HCT116 (cell line): ENCODE results near the gene ZC3H12D. TPM values are rescaled to one million over a fixed set of nuclear protein-coding genes. Genes with fewer than 3 reads are reported as not detected.

Experiments used
- ATAC-seq: fragments of 200-7000 bp; cut with Tn5 transposase; 2 replicates; pipeline ENCODE4 v1.9.1; 2020; ENCODE audit warnings: mild to moderate bottlenecking, moderate library complexity
- BruUV-seq: library from RNA; stranded (reverse); fragments of 400-500 nt; replicated peaks from 2 replicates; lab custom pipeline; 2021; lab: Mats Ljungman, UMichigan
- CTCF ChIA-PET: fragments of 300-600 bp; sonication (Branson Sonifier 250); formaldehyde crosslinking; loops from one replicate; lab custom pipeline; 2021; ENCODE audit warnings: antibody characterized with exemption; lab: Charles Lee
- POLR2A ChIA-PET: fragments of 300-600, 350-600 bp; sonication (Branson Sonifier 250); formaldehyde crosslinking; loops from one replicate; lab custom pipeline; 2021; ENCODE audit warnings: antibody characterized with exemption; lab: Charles Lee
- RAD21 ChIA-PET, 2 experiments: fragments of 300-600 bp; sonication (Branson Sonifier 250); formaldehyde crosslinking; loops; one replicate each; lab custom pipeline; 2023; ENCODE audit warnings: low total read pairs in 2 of 2; ENCODE audit not compliant: uncharacterized antibody in 2 of 2, unreplicated experiment in 2 of 2, low non-redundant PET in 1 of 2; lab: Charles Lee
- DNase-seq: peaks from one replicate; pipeline ENCODE4 v3.0.0-alpha.2; 2010; ENCODE audit warnings: low read depth, low spot score
- H2AFZ ChIP-seq: fragments of 200-600 bp; shearing (Covaris generic), sonication (generic); 2 replicates; pipeline ENCODE4 v1.6.1; 2017; ENCODE audit warnings: low read depth, mixed run types, mixed read lengths, antibody characterized with exemption, low read length; ENCODE audit not compliant: poor library complexity, severe bottlenecking
- H3K27ac ChIP-seq: 2 replicates; pipeline ENCODE4 v1.5.1; 2012; ENCODE audit warnings: low read depth, low read length
- H3K27me3 ChIP-seq: fragments of 200-600 bp; sonication (generic); 2 replicates; pipeline ENCODE4 v1.6.1; 2016; ENCODE audit warnings: mixed run types, low read length, mixed read lengths; ENCODE audit not compliant: insufficient read depth
- H3K36me3 ChIP-seq, 2 experiments: fragments of 200-500 bp in 1 of 2; fragments of 200-600 bp in 1 of 2; sonication (Bioruptor generic) in 1 of 2; sonication (generic) in 1 of 2; 2 replicates each; pipeline versions ENCODE4 v1.5.1 to v1.6.1; 2014 to 2016; ENCODE audit warnings: low read length in 2 of 2, inconsistent platforms in 1 of 2, mixed read lengths in 1 of 2, mixed run types in 1 of 2; ENCODE audit not compliant: insufficient read depth in 2 of 2, control insufficient read depth in 1 of 2
- H3K4me1 ChIP-seq, 2 experiments: fragments of 200-600 bp in 1 of 2; sonication (generic) in 1 of 2; 2 replicates each; pipeline versions ENCODE4 v1.5.1 to v1.6.1; 2012 to 2017; ENCODE audit warnings: low read length in 2 of 2, inconsistent platforms in 1 of 2, mild to moderate bottlenecking in 1 of 2, mixed read lengths in 1 of 2, mixed run types in 1 of 2, moderate library complexity in 1 of 2; ENCODE audit not compliant: insufficient read depth in 2 of 2, control insufficient read depth in 1 of 2
- H3K4me2 ChIP-seq: fragments of 200-600 bp; sonication (generic); 2 replicates; pipeline ENCODE4 v1.6.1; 2017; ENCODE audit warnings: mixed run types, low read length, mixed read lengths
- H3K4me3 ChIP-seq, 2 experiments: fragments of 200-600 bp in 1 of 2; sonication (generic) in 1 of 2; replicated peaks in 1 of 2; 2 replicates each; pipeline ENCODE4 v1.5.1; 2011 to 2016; ENCODE audit warnings: low read length in 2 of 2, control low read depth in 1 of 2, low read depth in 1 of 2, mild to moderate bottlenecking in 1 of 2, mixed read lengths in 1 of 2, mixed run types in 1 of 2
- H3K79me2 ChIP-seq: fragments of 200-600 bp; sonication (generic); 2 replicates; pipeline ENCODE4 v1.6.1; 2017; ENCODE audit warnings: mild to moderate bottlenecking, mixed run types, low read length, moderate library complexity, mixed read lengths; ENCODE audit not compliant: insufficient read depth
- H3K9ac ChIP-seq: fragments of 200-600 bp; sonication (generic); 2 replicates; pipeline ENCODE4 v1.6.1; 2016; ENCODE audit warnings: low read length, mixed read lengths
- H3K9me2 ChIP-seq: fragments of 200-600 bp; sonication (generic), shearing (Covaris generic); 2 replicates; pipeline ENCODE4 v1.6.1; 2017; ENCODE audit warnings: mixed run types, mild to moderate bottlenecking, moderate library complexity; ENCODE audit not compliant: insufficient read depth
- H3K9me3 ChIP-seq, 2 experiments: fragments of 200-500 bp in 1 of 2; fragments of 200-600 bp in 1 of 2; sonication (Bioruptor generic) in 1 of 2; sonication (generic) in 1 of 2; 2 replicates each; pipeline ENCODE4 v1.6.1; 2014 to 2017; ENCODE audit warnings: low read length in 2 of 2, mixed read lengths in 2 of 2, inconsistent platforms in 1 of 2, low read depth in 1 of 2, mild to moderate bottlenecking in 1 of 2, mixed run types in 1 of 2, moderate library complexity in 1 of 2; ENCODE audit not compliant: control insufficient read depth in 1 of 2, insufficient read depth in 1 of 2
- H4K20me1 ChIP-seq: fragments of 200-600 bp; sonication (generic), shearing (Covaris generic); 2 replicates; pipeline ENCODE4 v1.6.1; 2017; ENCODE audit warnings: mixed run types, mild to moderate bottlenecking, moderate library complexity; ENCODE audit not compliant: insufficient read depth
- ATF3 ChIP-seq: IDR thresholded peaks from 2 replicates; pipeline ENCODE4 v1.6.1; 2012
- CBX3 ChIP-seq: IDR thresholded peaks from 2 replicates; pipeline ENCODE4 v1.6.1; 2012; ENCODE audit warnings: low read depth
- CEBPB ChIP-seq: IDR thresholded peaks from 2 replicates; pipeline ENCODE4 v1.6.1; 2012; ENCODE audit warnings: low read depth
- CTCF ChIP-seq, 3 experiments: fragments of 200-600 bp in 1 of 3; sonication (generic) in 1 of 3; IDR thresholded peaks in 2 of 3; conservative IDR thresholded peaks in 1 of 3; 2 replicates each; pipeline ENCODE4 v1.5.1; 2012 to 2017; ENCODE audit warnings: low read depth in 2 of 3, low read length in 2 of 3, antibody characterized with exemption in 1 of 3, borderline replicate concordance in 1 of 3, control low read depth in 1 of 3, mild to moderate bottlenecking in 1 of 3, mixed read lengths in 1 of 3, mixed run types in 1 of 3, moderate library complexity in 1 of 3; ENCODE audit not compliant: insufficient read depth in 1 of 3
- EGR1 ChIP-seq: IDR thresholded peaks from 2 replicates; pipeline ENCODE4 v1.6.1; 2012; ENCODE audit warnings: low read depth
- EZH2 ChIP-seq: fragments of 200-600 bp; sonication (generic); IDR thresholded peaks from 2 replicates; pipeline ENCODE4 v1.6.1; 2017; ENCODE audit warnings: antibody characterized with exemption, mixed run types
- FOSL1 ChIP-seq: IDR thresholded peaks from 2 replicates; pipeline ENCODE4 v1.6.1; 2012; ENCODE audit warnings: low read depth
- JUND ChIP-seq: IDR thresholded peaks from 2 replicates; pipeline ENCODE4 v1.6.1; 2012
- MAX ChIP-seq: IDR thresholded peaks from 2 replicates; pipeline ENCODE4 v1.6.1; 2012
- POLR2A ChIP-seq: IDR thresholded peaks from 2 replicates; pipeline ENCODE4 v1.7.0; 2011; ENCODE audit warnings: borderline replicate concordance; ENCODE audit not compliant: insufficient read depth, insufficient read length; ENCODE audit errors: extremely low read depth
- RAD21 ChIP-seq: IDR thresholded peaks from 2 replicates; pipeline ENCODE4 v1.6.1; 2012; ENCODE audit warnings: low read depth, mild to moderate bottlenecking
- SP1 ChIP-seq: IDR thresholded peaks from 2 replicates; pipeline ENCODE4 v1.6.1; 2012; ENCODE audit warnings: low read depth
- SRF ChIP-seq: IDR thresholded peaks from 2 replicates; pipeline ENCODE4 v1.6.1; 2012; ENCODE audit warnings: low read depth
- YY1 ChIP-seq: IDR thresholded peaks from 2 replicates; pipeline ENCODE4 v1.6.1; 2011; ENCODE audit warnings: low read length, low read depth, moderate library complexity, mild to moderate bottlenecking; ENCODE audit not compliant: insufficient replicate concordance; ENCODE audit errors: extremely low read depth
- ZBTB33 ChIP-seq: IDR thresholded peaks from 2 replicates; pipeline ENCODE4 v1.6.1; 2011; ENCODE audit warnings: mild to moderate bottlenecking, low read length, moderate library complexity; ENCODE audit not compliant: insufficient replicate concordance; ENCODE audit errors: extremely low read depth
- ZNF274 ChIP-seq: fragments of 200-500 bp; sonication (Bioruptor generic); IDR thresholded peaks from 2 replicates; pipeline ENCODE4 v1.6.1; 2014; ENCODE audit warnings: mild to moderate bottlenecking, low read depth, low read length, inconsistent platforms
- intact Hi-C: fragments of 100-400 bp; cut with micrococcal nuclease; formaldehyde crosslinking; loops from 2 replicates; pipeline ENCODE4 v1.10.0; 2022
- total RNA-seq: library from RNA; stranded (reverse); gene quantifications from one replicate; pipeline ENCODE4 v1.2.1, GENCODE V29; 2021; ENCODE audit not compliant: unreplicated experiment

ZC3H12D gene
- total RNA-seq, 1 experiment from 2014 or later: 0.30 TPM

- no peak for TF ChIP-seq CTCF (IDR thresholded peaks at IDR 0.05 in 2 of 3, conservative IDR thresholded peaks at IDR 0.05 in 1 of 3; ENCODE audit: borderline replicate concordance in 1 of 3, insufficient read depth in 1 of 3, low read depth in 2 of 3, low read length in 2 of 3)
Measured at GRCh38 chr6:149453597-149454345, 31.0 kb downstream of the ZC3H12D start (continued).

GRCh38 chr6:149452037-149452939, 32.5 kb downstream of the ZC3H12D start:
- Histone ChIP-seq H3K9me3 (no peaks in the 10 kb centered on the region), H3K4me1 (peaks cover 8 to 10% of the 10 kb centered on the region in 2 experiments; a peak in 3 of 4 replicates), H4K20me1 (no peaks in the 10 kb centered on the region), H3K27me3 (no peaks in the 10 kb centered on the region), H3K9ac (no peak overlapping the region), H3K9me2 (no peaks in the 10 kb centered on the region), H3K36me3 (no peaks in the 10 kb centered on the region), H3K79me2 (no peaks in the 10 kb centered on the region), H3K4me2 (no peak overlapping the region), H3K4me3 (no peak overlapping the region), H3K27ac (no peak overlapping the region), H2AFZ (no peak overlapping the region)
- ChIA-PET POLR2A (no interaction called here), CTCF (no interaction called here), RAD21 (no interaction called here)
- no TSS peak for BruUV-seq
- ATAC-seq (no peak), DNase-seq (no peak)
- intact Hi-C loops: no loop called here
- TF ChIP-seq SRF: no peak
- no peak for TF ChIP-seq SP1
- no peak for TF ChIP-seq EZH2
- TF ChIP-seq ZNF274: no peak
- no peak for TF ChIP-seq CBX3
- no peak for TF ChIP-seq MAX
- TF ChIP-seq CEBPB: no peak
- TF ChIP-seq YY1: no peak
- no peak for TF ChIP-seq POLR2A
- no peak for TF ChIP-seq CTCF (IDR thresholded peaks at IDR 0.05 in 2 of 3, conservative IDR thresholded peaks at IDR 0.05 in 1 of 3; ENCODE audit: borderline replicate concordance in 1 of 3, insufficient read depth in 1 of 3, low read depth in 2 of 3, low read length in 2 of 3)
- no peak for TF ChIP-seq FOSL1
- no peak for TF ChIP-seq JUND
- TF ChIP-seq RAD21: no peak
- no peak for TF ChIP-seq ATF3
- TF ChIP-seq ZBTB33: no peak
- TF ChIP-seq EGR1: no peak
